Sigmoid colon (tissue), 4 donors: ENCODE data around the gene GMDS.

Experiments used
- CTCF ChIP-seq, 4 experiments: fragments of 450-650 bp in 3 of 4; fragments of 200-600 bp in 1 of 4; IDR thresholded peaks; one replicate each; pipeline ENCODE4 v1.5.1; 2016 to 2019; ENCODE audit warnings: antibody characterized with exemption in 4 of 4, mild to moderate bottlenecking in 3 of 4, moderate library complexity in 2 of 4
- EP300 ChIP-seq, 4 donors: sonication (generic); formaldehyde crosslinking; IDR thresholded peaks; one replicate each; pipeline ENCODE4 v1.6.1; 2017; ENCODE audit warnings: antibody characterized with exemption in 4 of 4
- POLR2A ChIP-seq, 2 donors: fragments of 450-650 bp; IDR thresholded peaks; one replicate each; pipeline ENCODE4 v1.6.1; 2016; ENCODE audit warnings: antibody characterized with exemption in 2 of 2, mild to moderate bottlenecking in 2 of 2, moderate library complexity in 2 of 2
- POLR2AphosphoS5 ChIP-seq, 4 donors: sonication (generic); formaldehyde crosslinking; IDR thresholded peaks; one replicate each; pipeline ENCODE4 v1.6.1; 2017; ENCODE audit warnings: antibody characterized with exemption in 4 of 4

DNA sequence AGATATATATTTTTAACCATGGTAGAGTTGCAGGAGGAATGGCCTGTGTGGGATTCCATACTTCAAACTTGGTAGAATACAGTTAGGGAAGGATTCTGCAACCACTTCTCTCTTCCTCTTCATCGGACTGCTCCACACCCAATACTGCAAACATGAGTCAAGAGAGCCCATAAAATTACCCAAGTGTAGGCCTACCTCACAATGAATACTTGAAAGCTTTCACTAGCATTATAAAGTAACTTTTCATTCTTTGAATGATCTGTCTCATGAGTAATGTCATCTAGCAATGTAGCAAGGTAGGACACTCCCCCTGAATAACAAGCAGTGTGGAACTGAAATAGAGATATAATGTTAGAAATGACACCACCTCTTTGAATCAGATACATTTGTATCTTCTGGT is 556.3 kb downstream of the GMDS start:
- TF ChIP-seq CTCF (IDR thresholded peaks at IDR 0.05): no peak
- no peak for TF ChIP-seq POLR2AphosphoS5 (IDR thresholded peaks at IDR 0.05)
- TF ChIP-seq EP300 (IDR thresholded peaks at IDR 0.05): no peak
- TF ChIP-seq POLR2A (IDR thresholded peaks at IDR 0.05): no peak
